Ishikawa (cell line): Measurements from ENCODE around the gene RLN1.
"Not testable (repeated sequence)": the region's sequence is repeated elsewhere in the genome, so short reads cannot be mapped to it uniquely, and the experiment has no call there.

Experiments used
- CEBPB ChIP-seq: IDR thresholded peaks from 2 replicates; pipeline ENCODE4 v1.6.1; 2012
- CREB1 ChIP-seq: IDR thresholded peaks from 2 replicates; pipeline ENCODE4 v1.6.1; 2012; ENCODE audit warnings: low read depth
- EGR1 ChIP-seq: IDR thresholded peaks from 2 replicates; pipeline ENCODE4 v1.6.1; 2012
- EP300 ChIP-seq: IDR thresholded peaks from 2 replicates; pipeline ENCODE4 v1.6.1; 2012; ENCODE audit warnings: borderline replicate concordance
- FOXM1 ChIP-seq: IDR thresholded peaks from 2 replicates; pipeline ENCODE4 v1.6.1; 2012; ENCODE audit warnings: low read depth, borderline replicate concordance
- NFIC ChIP-seq: IDR thresholded peaks from 2 replicates; pipeline ENCODE4 v1.6.1; 2012
- RAD21 ChIP-seq: IDR thresholded peaks from 2 replicates; pipeline ENCODE4 v1.6.1; 2012; ENCODE audit warnings: low read depth
- TAF1 ChIP-seq: IDR thresholded peaks from 2 replicates; pipeline ENCODE4 v1.6.1; 2012; ENCODE audit warnings: low read depth, mild to moderate bottlenecking
- TCF12 ChIP-seq: IDR thresholded peaks from 2 replicates; pipeline ENCODE4 v1.6.1; 2012; ENCODE audit warnings: low read depth
- TEAD4 ChIP-seq: IDR thresholded peaks from 2 replicates; pipeline ENCODE4 v1.6.1; 2012
- YY1 ChIP-seq: IDR thresholded peaks from 2 replicates; pipeline ENCODE4 v1.6.1; 2012; ENCODE audit warnings: low read depth
- ZBTB7A ChIP-seq: IDR thresholded peaks from 2 replicates; pipeline ENCODE4 v1.6.1; 2012; ENCODE audit warnings: low read depth
- TF ChIP-seq, protein P1 (sequence below): IDR thresholded peaks from 2 replicates; pipeline ENCODE4 v1.6.1; 2012
- TF ChIP-seq, protein P2 (sequence below): IDR thresholded peaks from 2 replicates; pipeline ENCODE4 v1.6.1; 2012
- TF ChIP-seq, protein P3 (sequence below): IDR thresholded peaks from 2 replicates; pipeline ENCODE4 v1.6.1; 2012; ENCODE audit warnings: low read depth, mild to moderate bottlenecking

RLN1 gene

DNA sequence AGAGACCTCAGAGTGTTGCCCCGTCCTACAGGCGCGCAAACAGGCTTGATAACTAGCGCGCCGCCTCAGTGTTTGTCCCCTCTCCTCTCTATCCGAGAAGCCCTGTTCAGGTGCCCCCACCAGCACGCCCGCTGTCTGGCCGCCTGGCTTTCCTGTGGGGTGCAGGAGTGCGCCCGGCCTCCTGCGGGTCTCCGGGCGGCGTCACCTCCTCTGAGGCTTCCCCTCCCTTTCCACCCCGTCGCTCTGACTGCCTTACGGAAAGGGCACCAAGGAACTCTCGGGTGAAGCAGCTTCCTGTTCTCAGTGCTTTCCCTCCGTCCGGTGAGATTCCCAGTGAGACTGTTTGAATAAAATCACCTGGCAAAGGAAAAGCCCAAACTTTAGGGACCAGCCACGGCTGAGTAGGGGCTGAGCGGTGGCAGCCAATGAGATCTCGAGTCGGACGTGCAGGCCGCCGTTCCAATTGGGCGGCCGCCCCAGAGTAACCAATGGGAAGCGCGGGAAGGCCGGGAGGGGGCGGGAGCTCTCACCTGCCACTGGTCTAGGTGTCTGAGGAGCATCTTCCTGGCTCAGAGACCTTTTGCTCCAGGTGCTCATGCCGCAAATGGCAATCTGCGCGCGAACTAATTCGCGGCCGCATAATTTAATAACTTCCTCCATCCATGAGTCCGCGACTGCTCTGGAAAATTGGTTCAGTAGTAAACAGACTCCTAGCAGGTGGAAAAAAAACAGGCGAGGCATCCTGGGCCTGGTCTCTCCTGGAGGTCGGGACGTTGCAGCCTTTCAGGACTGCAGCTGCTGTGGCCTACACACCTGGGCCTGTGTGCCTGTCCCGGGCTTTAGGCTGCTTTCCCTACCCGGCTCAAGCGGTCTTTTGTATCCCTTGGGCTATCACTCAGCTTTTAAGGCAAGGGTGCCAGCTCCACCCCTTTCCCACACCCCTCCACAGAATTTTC is 35.6 kb downstream of the RLN1 start, which contains the start of gene RLN2:
Gene RLN2, minus strand, starts transcription at position 877 of the 956 bp plus-strand sequence. Its CDS starts 136 bp downstream, at position 741.
- TF ChIP-seq CREB1, TEAD4, EGR1: not testable (repeated sequence)

DNA sequence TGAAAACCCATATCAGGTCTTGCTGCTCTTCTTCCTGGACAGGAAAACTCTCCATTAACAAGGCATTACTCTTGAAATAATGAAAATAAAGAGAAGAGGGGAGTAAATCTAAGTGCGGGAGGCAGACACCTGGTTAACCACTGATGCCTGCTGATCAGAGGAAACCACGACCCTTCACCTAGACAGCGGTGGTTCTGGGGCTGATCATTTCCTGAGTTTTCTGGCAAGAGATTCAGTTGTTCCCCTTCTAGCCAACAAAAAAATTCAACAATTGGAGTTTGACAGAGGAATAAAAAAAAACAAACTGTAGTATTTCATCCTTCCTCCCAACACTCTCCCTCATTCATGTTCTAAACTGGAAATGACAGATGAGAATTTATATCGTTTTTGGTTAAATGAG is 38.1 kb downstream of the RLN1 start:
- TF ChIP-seq, protein P1, sequence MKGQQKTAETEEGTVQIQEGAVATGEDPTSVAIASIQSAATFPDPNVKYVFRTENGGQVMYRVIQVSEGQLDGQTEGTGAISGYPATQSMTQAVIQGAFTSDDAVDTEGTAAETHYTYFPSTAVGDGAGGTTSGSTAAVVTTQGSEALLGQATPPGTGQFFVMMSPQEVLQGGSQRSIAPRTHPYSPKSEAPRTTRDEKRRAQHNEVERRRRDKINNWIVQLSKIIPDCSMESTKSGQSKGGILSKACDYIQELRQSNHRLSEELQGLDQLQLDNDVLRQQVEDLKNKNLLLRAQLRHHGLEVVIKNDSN = no peak
- TF ChIP-seq TCF12 = no peak
- no peak for TF ChIP-seq NFIC
- no peak for TF ChIP-seq CEBPB
- TF ChIP-seq TEAD4 = no peak
- TF ChIP-seq, protein P2, sequence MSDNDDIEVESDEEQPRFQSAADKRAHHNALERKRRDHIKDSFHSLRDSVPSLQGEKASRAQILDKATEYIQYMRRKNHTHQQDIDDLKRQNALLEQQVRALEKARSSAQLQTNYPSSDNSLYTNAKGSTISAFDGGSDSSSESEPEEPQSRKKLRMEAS = no peak
- TF ChIP-seq ZBTB7A = no peak
- TF ChIP-seq RAD21 = no peak
- no peak for TF ChIP-seq FOXM1
- no peak for TF ChIP-seq EP300

DNA sequence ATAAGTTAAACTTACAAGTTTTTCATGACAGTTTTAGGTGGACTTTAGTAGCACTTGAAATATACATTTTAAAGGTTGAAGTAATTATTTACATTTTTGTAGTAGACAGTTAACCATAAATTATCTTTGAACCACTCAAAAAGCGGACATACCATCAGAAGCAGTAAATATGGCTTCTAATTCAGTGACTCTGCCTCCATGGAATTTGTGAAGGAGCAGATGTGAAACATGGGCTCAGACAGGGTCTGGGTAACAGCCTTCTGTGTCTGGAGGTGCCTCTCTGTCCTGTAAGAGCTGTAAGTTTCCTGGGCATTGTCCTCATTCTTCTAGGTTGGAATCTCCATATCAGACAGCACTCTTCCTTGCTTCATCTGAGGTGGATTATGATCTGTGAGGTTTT is 47.5 kb downstream of the RLN1 start:
- TF ChIP-seq TCF12 (no peak), EP300 (no peak), CREB1 (no peak), TAF1 (no peak), RAD21 (no peak), TEAD4 (no peak), ZBTB7A (no peak), CEBPB (no peak), YY1 (no peak), NFIC (no peak), FOXM1 (no peak), EGR1 (no peak)
- TF ChIP-seq, protein P2 = no peak
- TF ChIP-seq, protein P1 = no peak
- TF ChIP-seq, protein P3, sequence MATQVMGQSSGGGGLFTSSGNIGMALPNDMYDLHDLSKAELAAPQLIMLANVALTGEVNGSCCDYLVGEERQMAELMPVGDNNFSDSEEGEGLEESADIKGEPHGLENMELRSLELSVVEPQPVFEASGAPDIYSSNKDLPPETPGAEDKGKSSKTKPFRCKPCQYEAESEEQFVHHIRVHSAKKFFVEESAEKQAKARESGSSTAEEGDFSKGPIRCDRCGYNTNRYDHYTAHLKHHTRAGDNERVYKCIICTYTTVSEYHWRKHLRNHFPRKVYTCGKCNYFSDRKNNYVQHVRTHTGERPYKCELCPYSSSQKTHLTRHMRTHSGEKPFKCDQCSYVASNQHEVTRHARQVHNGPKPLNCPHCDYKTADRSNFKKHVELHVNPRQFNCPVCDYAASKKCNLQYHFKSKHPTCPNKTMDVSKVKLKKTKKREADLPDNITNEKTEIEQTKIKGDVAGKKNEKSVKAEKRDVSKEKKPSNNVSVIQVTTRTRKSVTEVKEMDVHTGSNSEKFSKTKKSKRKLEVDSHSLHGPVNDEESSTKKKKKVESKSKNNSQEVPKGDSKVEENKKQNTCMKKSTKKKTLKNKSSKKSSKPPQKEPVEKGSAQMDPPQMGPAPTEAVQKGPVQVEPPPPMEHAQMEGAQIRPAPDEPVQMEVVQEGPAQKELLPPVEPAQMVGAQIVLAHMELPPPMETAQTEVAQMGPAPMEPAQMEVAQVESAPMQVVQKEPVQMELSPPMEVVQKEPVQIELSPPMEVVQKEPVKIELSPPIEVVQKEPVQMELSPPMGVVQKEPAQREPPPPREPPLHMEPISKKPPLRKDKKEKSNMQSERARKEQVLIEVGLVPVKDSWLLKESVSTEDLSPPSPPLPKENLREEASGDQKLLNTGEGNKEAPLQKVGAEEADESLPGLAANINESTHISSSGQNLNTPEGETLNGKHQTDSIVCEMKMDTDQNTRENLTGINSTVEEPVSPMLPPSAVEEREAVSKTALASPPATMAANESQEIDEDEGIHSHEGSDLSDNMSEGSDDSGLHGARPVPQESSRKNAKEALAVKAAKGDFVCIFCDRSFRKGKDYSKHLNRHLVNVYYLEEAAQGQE = no peak

DNA sequence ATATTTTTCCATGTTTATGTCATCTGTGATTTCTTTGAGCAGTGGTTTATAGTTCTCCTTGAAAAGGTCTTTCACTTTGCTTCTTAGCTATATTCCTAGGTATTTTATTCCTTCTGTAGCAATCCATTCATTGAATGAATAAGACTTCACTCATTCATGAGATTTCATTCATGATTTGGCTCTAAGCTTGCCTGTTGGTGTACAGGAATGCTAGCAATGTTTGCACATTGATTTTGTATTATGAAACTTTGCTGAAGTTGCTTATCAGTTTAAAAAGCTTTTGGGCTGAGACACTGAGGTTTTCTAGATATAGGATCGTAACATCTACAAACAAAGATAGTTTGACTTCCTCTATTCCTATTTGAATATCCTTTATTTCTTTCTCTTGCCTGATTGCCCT is 51.1 kb downstream of the RLN1 start:
- TF ChIP-seq CREB1 = no peak
- TF ChIP-seq YY1 = no peak
- no peak for TF ChIP-seq TCF12
- no peak for TF ChIP-seq TEAD4

DNA sequence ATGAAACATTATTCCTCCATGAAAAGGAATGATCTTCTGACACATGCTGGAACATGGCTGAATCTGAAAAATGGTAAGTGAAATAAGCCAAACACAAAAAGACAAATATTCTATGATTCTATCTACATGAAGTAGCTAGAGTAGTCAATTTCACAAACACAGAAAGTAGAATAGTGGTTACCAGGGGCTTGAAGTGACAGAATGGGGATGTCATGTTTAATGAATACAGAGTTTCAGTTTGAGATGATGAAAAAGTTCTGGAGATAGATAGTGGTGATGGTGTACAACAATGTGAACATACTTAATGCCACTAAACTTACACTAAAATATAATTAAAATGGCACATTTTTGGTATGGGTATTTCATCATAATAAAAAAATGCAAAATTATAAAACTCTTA is 53.4 kb downstream of the RLN1 start:
- TF ChIP-seq CREB1 (no peak), NFIC (no peak), FOXM1 (no peak), TCF12 (no peak), TEAD4 (no peak), TAF1 (no peak), RAD21 (no peak), EP300 (no peak), YY1 (no peak), ZBTB7A (no peak), CEBPB (no peak)
- TF ChIP-seq, protein P3 = no peak
- TF ChIP-seq, protein P2 = no peak
- TF ChIP-seq, protein P1 = no peak
